ENCODE measurements around the gene MCRIP1.

MCRIP1 gene

GRCh38 chr17:81802048-81802758 is 30.9 kb downstream of the MCRIP1 start:
- H3K4me2 ChIP-seq (ENCODE audit: low read length): no peak overlapping the region
- H3K9ac ChIP-seq (ENCODE audit: low read length): no peak overlapping the region
- no peaks in the 10 kb centered on the region for H3K9me3 ChIP-seq (ENCODE audit: insufficient read depth, low read length)
- no peaks in the 10 kb centered on the region for H3K4me1 ChIP-seq (ENCODE audit: low read length)
- H3K36me3 ChIP-seq (replicated peaks; ENCODE audit: low read depth, low read length): no peaks in the 10 kb centered on the region
- no peak overlapping the region for H3K27ac ChIP-seq (ENCODE audit: low read length)
- TF ChIP-seq EZH2phosphoT487 (IDR thresholded peaks at IDR 0.05; ENCODE audit: low read depth) (no peak), CTCF (IDR thresholded peaks at IDR 0.05; ENCODE audit: low read depth, low read length) (no peak)
- H3K79me2 ChIP-seq (ENCODE audit: low read length): no peaks in the 10 kb centered on the region
- no peak overlapping the region for H3K4me3 ChIP-seq (ENCODE audit: low read length)
- no peaks in the 10 kb centered on the region for H3K27me3 ChIP-seq (ENCODE audit: low read depth, low read length)
- H4K20me1 ChIP-seq (ENCODE audit: insufficient read depth, low read length): no peaks in the 10 kb centered on the region
- no peak overlapping the region for H2AFZ ChIP-seq (ENCODE audit: low read depth, low read length)

GRCh38 chr17:81801327-81801726 is 31.8 kb downstream of the MCRIP1 start:
- no peaks in the 10 kb centered on the region for H3K9me3 ChIP-seq (ENCODE audit: insufficient read depth, low read length)
- H3K4me3 ChIP-seq (ENCODE audit: low read length): no peak overlapping the region
- H3K4me2 ChIP-seq (ENCODE audit: low read length): no peak overlapping the region
- H3K79me2 ChIP-seq (ENCODE audit: low read length): no peaks in the 10 kb centered on the region
- no peaks in the 10 kb centered on the region for H4K20me1 ChIP-seq (ENCODE audit: insufficient read depth, low read length)
- no peaks in the 10 kb centered on the region for H3K36me3 ChIP-seq (replicated peaks; ENCODE audit: low read depth, low read length)
- H3K27ac ChIP-seq (ENCODE audit: low read length): no peak overlapping the region
- TF ChIP-seq EZH2phosphoT487 (IDR thresholded peaks at IDR 0.05; ENCODE audit: low read depth) (no peak), CTCF (IDR thresholded peaks at IDR 0.05; ENCODE audit: low read depth, low read length) (no peak)
- no peak overlapping the region for H2AFZ ChIP-seq (ENCODE audit: low read depth, low read length)
- no peak overlapping the region for H3K9ac ChIP-seq (ENCODE audit: low read length)
- H3K4me1 ChIP-seq (ENCODE audit: low read length): no peaks in the 10 kb centered on the region
- H3K27me3 ChIP-seq (ENCODE audit: low read depth, low read length): no peaks in the 10 kb centered on the region

GRCh38 chr17:81794509-81794908 is 38.6 kb downstream of the MCRIP1 start:
- H3K79me2 ChIP-seq (ENCODE audit: low read length): no peaks in the 10 kb centered on the region
- H3K4me1 ChIP-seq (ENCODE audit: low read length): no peaks in the 10 kb centered on the region
- H2AFZ ChIP-seq (ENCODE audit: low read depth, low read length): no peak overlapping the region
- H4K20me1 ChIP-seq (ENCODE audit: insufficient read depth, low read length): no peaks in the 10 kb centered on the region
- no peaks in the 10 kb centered on the region for H3K27me3 ChIP-seq (ENCODE audit: low read depth, low read length)
- H3K9me3 ChIP-seq (ENCODE audit: insufficient read depth, low read length): no peaks in the 10 kb centered on the region
- H3K9ac ChIP-seq (ENCODE audit: low read length): no peak overlapping the region
- TF ChIP-seq EZH2phosphoT487 (IDR thresholded peaks at IDR 0.05; ENCODE audit: low read depth): no peak
- TF ChIP-seq CTCF (IDR thresholded peaks at IDR 0.05; ENCODE audit: low read depth, low read length): no peak
- H3K27ac ChIP-seq (ENCODE audit: low read length): no peak overlapping the region
- no peak overlapping the region for H3K4me2 ChIP-seq (ENCODE audit: low read length)
- no peak overlapping the region for H3K4me3 ChIP-seq (ENCODE audit: low read length)
- no peaks in the 10 kb centered on the region for H3K36me3 ChIP-seq (replicated peaks; ENCODE audit: low read depth, low read length)

DNA sequence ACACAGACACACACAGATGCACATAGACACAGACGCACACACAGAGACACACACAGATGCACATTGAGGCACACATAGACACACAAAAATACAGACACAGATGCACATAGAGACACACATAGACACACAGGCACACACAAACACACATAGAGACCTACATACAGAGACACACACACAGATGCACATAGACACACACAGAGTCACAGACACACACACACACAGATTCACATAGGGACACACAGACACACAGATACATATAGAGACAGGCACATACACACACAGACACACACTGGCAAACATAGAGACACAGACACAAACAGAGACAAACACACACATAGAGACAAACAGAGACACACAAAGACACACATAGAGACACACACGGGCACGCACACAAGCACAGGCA is 39.0 kb downstream of the MCRIP1 start:
- no peaks in the 10 kb centered on the region for H3K4me1 ChIP-seq (ENCODE audit: low read length)
- no peak overlapping the region for H3K4me2 ChIP-seq (ENCODE audit: low read length)
- H4K20me1 ChIP-seq (ENCODE audit: insufficient read depth, low read length): no peaks in the 10 kb centered on the region
- H3K27ac ChIP-seq (ENCODE audit: low read length): no peak overlapping the region
- H3K9me3 ChIP-seq (ENCODE audit: insufficient read depth, low read length): no peaks in the 10 kb centered on the region
- H2AFZ ChIP-seq (ENCODE audit: low read depth, low read length): no peak overlapping the region
- H3K79me2 ChIP-seq (ENCODE audit: low read length): no peaks in the 10 kb centered on the region
- no peak overlapping the region for H3K4me3 ChIP-seq (ENCODE audit: low read length)
- no peak overlapping the region for H3K9ac ChIP-seq (ENCODE audit: low read length)
- TF ChIP-seq CTCF (IDR thresholded peaks at IDR 0.05; ENCODE audit: low read depth, low read length): no peak
- no peak for TF ChIP-seq EZH2phosphoT487 (IDR thresholded peaks at IDR 0.05; ENCODE audit: low read depth)
- H3K27me3 ChIP-seq (ENCODE audit: low read depth, low read length): no peaks in the 10 kb centered on the region
- H3K36me3 ChIP-seq (replicated peaks; ENCODE audit: low read depth, low read length): no peaks in the 10 kb centered on the region

Measured in OCI-LY3 (cell line).